Right cardiac atrium (tissue), 5 donors: ENCODE results near the gene KLHL28. TPM values are rescaled to one million over a fixed set of nuclear protein-coding genes. Genes with fewer than 3 reads are reported as not detected.

Source experiments
- ATAC-seq, 2 donors: fragments of 200-7000 bp; cut with Tn5 transposase; one replicate each; pipeline versions ENCODE4 v1.8.0 to v1.9.1; 2020; ENCODE audit warnings: moderate library complexity in 2 of 2, mild to moderate bottlenecking in 1 of 2
- DNase-seq, 3 donors: peaks; one replicate each; pipeline ENCODE4 v3.0.0-alpha.2; 2020
- H3K27ac ChIP-seq: one replicate; pipeline ENCODE4 v1.5.1; 2013; ENCODE audit warnings: mild to moderate bottlenecking, low read length, control low read depth, moderate library complexity
- H3K27me3 ChIP-seq: one replicate; pipeline ENCODE4 v1.6.1; 2013; ENCODE audit not compliant: control insufficient read depth, insufficient read depth
- H3K4me1 ChIP-seq: one replicate; pipeline ENCODE4 v1.6.1; 2013; ENCODE audit warnings: low read length; ENCODE audit not compliant: control insufficient read depth, insufficient read depth
- H3K4me3 ChIP-seq: one replicate; pipeline ENCODE4 v1.5.1; 2013; ENCODE audit warnings: low read length, control low read depth
- H3K9me3 ChIP-seq: one replicate; pipeline ENCODE4 v1.6.1; 2013; ENCODE audit warnings: low read length; ENCODE audit not compliant: control insufficient read depth
- WGBS: extraction: QIAGEN DNeasy Blood & Tissue Kit; methylation state at CpG from one replicate; pipeline ENCODE4 v1.1.7; 2013; 5-methylcytosine and 5-hydroxymethylcytosine counted together
- intact Hi-C, 4 donors: fragments of 100-400 bp; cut with DNase I; formaldehyde crosslinking; loops; one replicate each; pipeline versions ENCODE4 v1.11.0 to v1.14.0; 2022 to 2023
- polyA plus RNA-seq: library from polyadenylated mRNA; stranded (reverse); fragments of 200-250 nt; gene quantifications from one replicate; pipeline ENCODE4 v1.2.3, GENCODE V29; 2013
- total RNA-seq, 4 donors: library from RNA; stranded (reverse); fragmentation: NEBNext Ultra II Directional; extraction: Animal tissue kit (Norgen Biotek cat#: 25700); gene quantifications; one replicate each; pipeline ENCODE4 v1.2.1, GENCODE V29; 2021
- donor health status: healthy with polysubstance abuse.
- donor health status: DM: no; HTN: yes; CAD: no.
- donor health status: DM: no; HTN: no; CAD: no.
- donor health status: DM: no; HTN: yes; CAD: no; lungs with severe emphysema.
- donor health status: DM: yes; HTN: yes; CAD: no.

Gene KLHL28
- total and polyA plus RNA-seq, 5 donors, result 3.4 to 13.0 (median 11.7) TPM

GRCh38 chr14:44940944-44941343 lies 20.8 kb downstream of the KLHL28 start:
- ATAC-seq (no peak), DNase-seq (no peak)
- intact Hi-C loops, result no loop called here
- Histone ChIP-seq H3K27me3 (no peaks in the 10 kb centered on the region), H3K9me3 (no peaks in the 10 kb centered on the region), H3K4me3 (no peak overlapping the region), H3K27ac (no peak overlapping the region), H3K4me1 (no peaks in the 10 kb centered on the region)
- WGBS, result 93% methylated on average over 6 of the region's 6 CpGs

DNA sequence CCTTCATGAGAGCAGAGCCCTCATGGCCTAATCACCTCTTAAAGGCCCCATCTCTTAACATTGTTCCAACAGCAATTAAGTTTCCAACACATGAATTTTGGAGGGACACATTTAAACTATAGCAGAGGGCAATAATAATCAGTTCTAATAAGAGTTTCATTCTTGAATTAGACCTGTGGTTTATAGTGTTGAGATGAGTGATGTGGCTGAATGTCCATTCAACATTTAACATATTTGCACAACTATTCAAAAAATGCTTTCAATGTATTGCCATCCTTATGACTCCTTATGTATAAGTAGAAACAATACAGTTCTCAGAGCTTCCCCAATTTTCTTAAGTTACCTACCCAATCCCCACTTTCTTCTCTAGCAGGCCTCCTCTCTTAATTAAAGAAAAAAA lies 21.5 kb downstream of the KLHL28 start:
- no peaks in the 10 kb centered on the region for H3K4me1 ChIP-seq
- ATAC-seq, result no peak
- H3K27ac ChIP-seq, result no peak overlapping the region
- intact Hi-C loops, result no loop called here
- H3K27me3 ChIP-seq, result no peaks in the 10 kb centered on the region
- no peak for DNase-seq
- H3K9me3 ChIP-seq, result no peaks in the 10 kb centered on the region
- H3K4me3 ChIP-seq, result no peak overlapping the region

DNA sequence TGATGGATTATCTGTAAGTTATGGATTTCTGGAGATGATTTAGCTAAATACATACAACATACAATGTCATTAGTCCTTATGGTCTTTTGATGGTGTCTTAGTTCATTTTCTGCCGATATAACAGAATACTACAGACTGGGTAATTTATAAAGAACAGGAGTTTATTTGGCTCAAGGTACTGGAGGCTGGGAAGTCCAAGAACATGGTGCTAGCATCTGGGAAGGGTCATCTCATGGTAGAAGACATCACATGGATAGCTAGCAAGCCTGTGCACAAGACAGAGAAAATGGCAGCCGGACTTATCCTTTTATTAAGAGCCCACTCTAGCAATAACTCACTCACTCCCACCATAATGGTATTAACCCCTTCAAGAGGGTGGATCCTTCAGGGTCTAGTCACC lies 24.2 kb downstream of the KLHL28 start:
- Histone ChIP-seq H3K4me3 (no peak overlapping the region), H3K9me3 (no peaks in the 10 kb centered on the region), H3K27ac (no peak overlapping the region), H3K4me1 (no peaks in the 10 kb centered on the region), H3K27me3 (no peaks in the 10 kb centered on the region)
- intact Hi-C loops, result no loop called here
- ATAC-seq (no peak), DNase-seq (no peak)
- WGBS, result 95% methylated on average over 2 of the region's 2 CpGs

- Histone ChIP-seq H3K27me3 (no peaks in the 10 kb centered on the region), H3K27ac (no peak overlapping the region), H3K4me1 (no peaks in the 10 kb centered on the region), H3K9me3 (no peaks in the 10 kb centered on the region), H3K4me3 (no peak overlapping the region)
- DNase-seq (no peak), ATAC-seq (no peak)
- 93% methylated on average over 2 of the region's 2 CpGs for WGBS
- intact Hi-C loops, result no loop called here
Observed at GRCh38 chr14:44935155-44935554, 26.6 kb downstream of the KLHL28 start.

DNA sequence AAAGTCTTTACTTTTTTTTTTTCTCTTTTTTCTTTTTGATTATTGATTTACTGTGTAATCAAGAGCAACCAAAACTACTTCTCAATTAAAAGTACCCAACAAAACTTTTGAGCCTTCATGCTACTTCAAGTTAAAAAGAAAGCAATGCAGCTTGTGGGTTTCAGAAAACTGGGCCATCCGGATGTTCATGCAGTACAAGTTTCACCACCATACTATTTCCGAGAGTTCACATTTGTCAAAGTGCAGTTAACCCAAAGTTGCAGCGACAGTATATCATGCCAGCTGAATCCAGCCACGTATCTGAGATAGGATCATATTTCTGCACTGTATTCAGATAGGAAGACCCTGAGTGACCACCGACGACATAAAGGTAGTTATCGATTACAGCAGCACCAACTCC lies 33.0 kb downstream of the KLHL28 start:
- Histone ChIP-seq H3K4me1 (no peaks in the 10 kb centered on the region), H3K27ac (no peak overlapping the region), H3K27me3 (no peaks in the 10 kb centered on the region), H3K4me3 (no peak overlapping the region), H3K9me3 (no peaks in the 10 kb centered on the region)
- intact Hi-C loops, result no loop called here
- 84% methylated on average over 7 of the region's 7 CpGs for WGBS
- DNase-seq, result no peak
- ATAC-seq, result no peak

- peak; percentile 45 to 69 (median 69) for DNase-seq
- peaks cover 3% of the 10 kb centered on the region for H3K4me1 ChIP-seq
- intact Hi-C loops, result loop anchor here in 3 of 4 donors (5.0 to 10.0 kb wide), 3 partner anchors 50 to 352 kb away; partner anchors contain the start of genes FANCM (in 1 of the 3), FKBP3 (in 1 of the 3), KLHL28 (in 1 of the 3) and TOGARAM1 (in 1 of the 3)
- WGBS, result 20% methylated on average over 4 of the region's 4 CpGs
- no peak overlapping the region for H3K4me3 ChIP-seq
- ATAC-seq, result peak; percentile 62 to 72
- H3K27me3 ChIP-seq, result no peaks in the 10 kb centered on the region
- no peaks in the 10 kb centered on the region for H3K9me3 ChIP-seq
- H3K27ac ChIP-seq, result no peak overlapping the region
Observed at GRCh38 chr14:44914849-44915248, 46.9 kb downstream of the KLHL28 start.

DNA sequence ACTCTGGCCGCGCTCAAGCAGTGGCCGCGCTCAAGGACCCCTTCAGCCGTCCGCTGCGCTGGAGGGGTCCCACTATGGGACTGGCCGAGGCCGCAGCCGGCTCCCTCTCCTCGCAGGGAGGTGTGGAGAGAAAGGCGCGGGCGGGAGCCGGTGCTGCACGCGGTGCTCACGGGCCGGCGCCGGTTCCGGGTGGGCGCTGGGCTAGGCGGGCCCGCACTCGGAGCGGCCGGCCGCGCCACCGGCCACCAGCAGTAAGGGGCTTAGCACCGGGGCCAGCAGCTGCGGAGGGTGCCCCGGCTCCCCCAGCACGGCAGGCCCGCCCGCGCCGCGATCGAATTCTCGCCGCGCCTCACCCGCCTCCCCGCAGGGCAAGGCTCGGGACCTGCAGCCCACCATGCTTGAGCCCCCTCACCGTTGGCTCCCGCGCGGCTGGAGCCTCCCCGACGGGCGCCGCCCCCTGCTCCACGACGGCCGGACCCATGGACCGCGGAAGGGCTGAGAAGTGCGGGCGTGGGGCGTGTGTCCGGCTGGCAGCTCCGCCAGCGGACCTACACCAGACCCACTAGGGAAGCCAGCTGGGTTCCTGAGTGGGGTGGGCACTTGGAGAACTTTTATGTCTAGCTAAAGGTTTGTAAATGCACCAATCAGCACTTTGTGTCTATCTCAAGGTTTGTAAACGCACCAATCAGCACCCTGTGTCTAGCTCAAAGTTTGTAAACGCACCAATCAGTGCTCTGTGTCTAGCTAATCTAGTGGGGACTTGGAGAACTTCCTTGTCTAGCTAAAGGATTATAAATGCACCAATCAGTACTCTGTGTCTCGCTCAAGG lies 49.5 kb downstream of the KLHL28 start:
- peak; percentile 72 to 78 for ATAC-seq
- peak overlapping the region; percentile 45 for H3K4me3 ChIP-seq
- H3K9me3 ChIP-seq, result no peaks in the 10 kb centered on the region
- intact Hi-C loops, result loop anchor here in 3 of 4 donors (5.0 to 10.0 kb wide), 3 partner anchors 53 to 355 kb away; partner anchors contain the start of genes FANCM (in 1 of the 3), FKBP3 (in 1 of the 3), KLHL28 (in 1 of the 3) and TOGARAM1 (in 1 of the 3)
- peaks cover 3% of the 10 kb centered on the region for H3K4me1 ChIP-seq
- WGBS, result 14% methylated on average over 69 of the region's 69 CpGs
- peak; percentile 29 to 73 (median 60) for DNase-seq
- no peaks in the 10 kb centered on the region for H3K27me3 ChIP-seq
- H3K27ac ChIP-seq, result no peak overlapping the region

- WGBS, result 70% methylated on average over 2 of the region's 2 CpGs
- DNase-seq (no peak), ATAC-seq (no peak)
- Histone ChIP-seq H3K27me3 (no peaks in the 10 kb centered on the region), H3K27ac (no peak overlapping the region), H3K4me1 (peaks cover 3% of the 10 kb centered on the region), H3K4me3 (no peak overlapping the region), H3K9me3 (no peaks in the 10 kb centered on the region)
- intact Hi-C loops, result loop anchor here in 3 of 4 donors (5.0 to 10.0 kb wide), 3 partner anchors 54 to 356 kb away; partner anchors contain the start of genes FANCM (in 1 of the 3), FKBP3 (in 1 of the 3), KLHL28 (in 1 of the 3) and TOGARAM1 (in 1 of the 3)
Observed at GRCh38 chr14:44910821-44911220, 50.9 kb downstream of the KLHL28 start.

DNA sequence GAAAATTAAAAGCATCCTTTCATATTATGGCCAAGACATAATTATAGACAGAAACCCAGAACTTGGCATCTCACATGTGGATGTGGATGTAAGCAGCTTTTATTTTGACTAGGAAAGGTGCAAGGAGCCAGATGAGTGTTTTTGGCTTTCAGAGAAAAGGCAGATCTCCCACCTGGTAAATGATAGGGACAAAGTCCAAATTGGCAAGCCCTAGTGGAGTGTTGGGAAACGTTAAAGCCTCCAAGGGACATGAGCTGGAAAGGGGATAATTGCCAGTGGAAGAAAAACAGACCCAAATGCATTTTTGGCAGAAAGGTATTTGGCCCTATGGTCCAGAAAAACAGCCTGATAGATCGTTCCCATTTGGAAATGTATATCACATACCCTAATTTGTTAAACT lies 60.1 kb downstream of the KLHL28 start:
- intact Hi-C loops, result no loop called here
- Histone ChIP-seq H3K4me1 (no peaks in the 10 kb centered on the region), H3K9me3 (no peaks in the 10 kb centered on the region), H3K27me3 (no peaks in the 10 kb centered on the region), H3K27ac (no peak overlapping the region), H3K4me3 (no peak overlapping the region)
- WGBS, result 30% methylated on average over 2 of the region's 2 CpGs
- no peak for ATAC-seq
- no peak for DNase-seq

DNA sequence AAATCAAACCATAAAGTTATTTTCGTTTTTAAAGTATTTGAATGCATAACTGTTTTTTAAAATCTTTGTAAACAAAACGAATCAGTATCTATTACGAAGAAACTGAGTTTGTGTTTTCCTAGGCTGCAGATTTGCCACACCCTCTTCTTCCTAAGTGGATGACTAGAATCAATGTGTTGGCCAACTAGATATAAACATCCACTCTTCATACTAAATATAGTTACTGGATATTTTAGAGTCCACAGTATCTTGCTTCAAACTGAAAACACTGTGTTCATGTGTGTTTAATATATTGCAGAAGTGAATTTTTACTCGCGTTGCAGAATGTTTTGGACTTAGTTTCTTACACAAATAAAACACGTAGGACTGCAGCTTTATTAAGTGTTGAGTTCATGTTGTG lies 63.2 kb downstream of the KLHL28 start:
- WGBS, result 32% methylated on average over 6 of the region's 6 CpGs
- H3K9me3 ChIP-seq, result no peaks in the 10 kb centered on the region
- ATAC-seq (no peak), DNase-seq (no peak)
- H3K27ac ChIP-seq, result peak overlapping the region; percentile 27
- no peaks in the 10 kb centered on the region for H3K27me3 ChIP-seq
- H3K4me3 ChIP-seq, result peak overlapping the region; percentile 95
- no peaks in the 10 kb centered on the region for H3K4me1 ChIP-seq
- intact Hi-C loops, result loop anchor here in 1 of 4 donors (5.0 kb wide), 1 partner anchor 64 kb away; the partner anchor contains the start of genes KLHL28 and TOGARAM1

GRCh38 chr14:44897845-44898151 lies 63.9 kb downstream of the KLHL28 start:
- intact Hi-C loops, result loop anchor here in 1 of 4 donors (5.0 kb wide), 1 partner anchor 65 kb away; the partner anchor contains the start of genes KLHL28 and TOGARAM1
- ATAC-seq (no peak), DNase-seq (no peak)
- Histone ChIP-seq H3K27me3 (no peaks in the 10 kb centered on the region), H3K27ac (peak overlapping the region; percentile 100), H3K4me3 (peak overlapping the region; percentile 95), H3K9me3 (no peaks in the 10 kb centered on the region), H3K4me1 (no peaks in the 10 kb centered on the region)
- 4% methylated on average over 13 of the region's 13 CpGs for WGBS
